Heart right ventricle (tissue), 16 donors: ENCODE measurements around the gene RANBP9. TPM values are rescaled to one million over a fixed set of nuclear protein-coding genes. Genes with fewer than 3 reads are reported as not detected.
A peak's percentile ranks its signal among the peaks of the same experiment; 100 is the strongest.

Experiments used
- ATAC-seq, 8 donors: fragments of 200-7000 bp; cut with Tn5 transposase; one replicate each; pipeline ENCODE4 v1.9.1; 2020; ENCODE audit warnings: mild to moderate bottlenecking in 8 of 8, moderate library complexity in 8 of 8, moderate number of reproducible peaks in 1 of 8
- DNase-seq, 2 donors: peaks; one replicate each; pipeline ENCODE4 v3.0.0-alpha.2; 2020
- H3K27ac ChIP-seq, 10 donors: fragments of 200-600 bp; sonication (generic) in 2 of 10; one replicate each; pipeline versions ENCODE4 v1.5.0 to v1.8.0; 2020 to 2022; ENCODE audit warnings: mild to moderate bottlenecking in 3 of 10
- H3K27me3 ChIP-seq, 7 donors: fragments of 200-600 bp; one replicate each; pipeline ENCODE4 v1.8.0; 2021 to 2022; ENCODE audit warnings: mild to moderate bottlenecking in 2 of 7
- H3K36me3 ChIP-seq, 9 donors: fragments of 200-600 bp; sonication (generic) in 1 of 9; one replicate each; pipeline versions ENCODE4 v1.5.0 to v1.8.0; 2020 to 2022; ENCODE audit warnings: mild to moderate bottlenecking in 2 of 9
- H3K4me1 ChIP-seq, 9 donors: fragments of 200-600 bp; sonication (generic) in 1 of 9; one replicate each; pipeline versions ENCODE4 v1.5.0 to v1.8.0; 2020 to 2022; ENCODE audit warnings: mild to moderate bottlenecking in 4 of 9
- H3K4me3 ChIP-seq, 10 donors: fragments of 200-600 bp; sonication (generic) in 2 of 10; one replicate each; pipeline versions ENCODE4 v1.5.0 to v1.8.0; 2020 to 2022; ENCODE audit warnings: mild to moderate bottlenecking in 7 of 10, moderate library complexity in 2 of 10
- H3K9me3 ChIP-seq, 11 donors: fragments of 200-600 bp in 10 of 11; sonication (generic) in 2 of 11; one replicate each; pipeline versions ENCODE4 v1.5.0 to v1.8.0; 2013 to 2022; ENCODE audit warnings: mild to moderate bottlenecking in 2 of 11, control low read depth in 1 of 11, moderate library complexity in 1 of 11
- CTCF ChIP-seq, 9 donors: fragments of 200-600 bp; sonication (generic) in 2 of 9; IDR thresholded peaks; one replicate each; pipeline versions ENCODE4 v1.5.0 to v1.8.0; 2021 to 2022; ENCODE audit warnings: antibody characterized with exemption in 9 of 9, mild to moderate bottlenecking in 5 of 9, moderate library complexity in 1 of 9
- WGBS, 2 donors: extraction: QIAGEN DNeasy Blood & Tissue Kit; methylation state at CpG; one replicate each; pipeline ENCODE4 v1.1.7; 2013; ENCODE audit warnings: inconsistent platforms in 1 of 2; 5-methylcytosine and 5-hydroxymethylcytosine counted together
- intact Hi-C, 10 donors: fragments of 100-400 bp; cut with DNase I; formaldehyde crosslinking; loops; one replicate each; pipeline versions ENCODE4 v1.11.1 to v1.14.2; 2022
- long read RNA-seq, 3 donors: library from polyadenylated mRNA; unstranded; transcript quantifications; one replicate each; pipeline ENCODE4 v2.0.0, GENCODE V29; 2020 to 2021
- polyA plus RNA-seq, 2 donors: library from polyadenylated mRNA; stranded (reverse); fragments of 200-250 nt; gene quantifications; one replicate each; pipeline ENCODE4 v1.2.3, GENCODE V29; 2013
- total RNA-seq, 10 donors: library from RNA; stranded (reverse); fragmentation: NEBNext Ultra II Directional in 3 of 10; extraction: Animal tissue kit (Norgen Biotek cat#: 25700) in 3 of 10; gene quantifications; one replicate each; pipeline versions ENCODE4 v1.2.1 to v1.2.4, GENCODE V29; 2021 to 2023
- donor health status: Arrhythmogenic right ventricular cardiomyopathy.
- donor health status: ischemic (EF 13 %, LVEDD 7.1; RV severe dilation, severe dysfunction).
- donor health status: healthy with polysubstance abuse.
- donor health status: DM: no; HTN: yes; CAD: no.
- donor health status: DM: no; HTN: no; CAD: no.
- donor health status: ischemic (EF 25% LVEDD 6.9; RV normal size, moderate dysfunction).
- donor health status: ischemic (EF 25% LVEDD 5.7; RV mildly dilated, moderate dysfunction).
- donor health status: healthy.
- donor health status: DM: yes; HTN: yes; CAD: no.
- donor health status: Ischemic cardiomyopathy.
- donor health status: ischemic (EF 35%, LVEDD 5.7; RV mildly dilated, moderate dysfunction).
- donor health status: nonischemic (EF 11% LVEDD 7.7; RV severe dilation, severe dysfunction).
- donor health status: DM: yes; HTN: yes; CAD: no.
- donor health status: PGD.
- donor health status: ischemic (EF 29% LVEDD 5.4; RV normal size, mild dysfunction).
- donor health status: nonischemic (EF 23%, LVEDD 6.1; RV moderate dilation, normal function).

RANBP9 gene
- total RNA-seq: 10 to 100 TPM; 29.4 to 41.6 (median 35.9) TPM
- 10 to 100 TPM; 10.0 to 17.2 TPM for polyA plus RNA-seq
- long read RNA-seq, donor 1, transcript RANBP9-201 (14 exons, 3,113 nt): major isoform, 30 of 41 reads
- long read RNA-seq, donor 1, partial matches to known transcripts: 3 of 41 reads
- long read RNA-seq, donor 1, other reads (novel, unspliced or antisense): 8 of 41 reads
- long read RNA-seq, donor 2, transcript RANBP9-201 (14 exons, 3,113 nt): major isoform, 39 of 53 reads
- long read RNA-seq, donor 2, partial matches to known transcripts: 3 of 53 reads
- long read RNA-seq, donor 2, other reads (novel, unspliced or antisense): 11 of 53 reads
- long read RNA-seq, donor 3, transcript RANBP9-201 (14 exons, 3,113 nt): major isoform, 20 of 39 reads
- long read RNA-seq, donor 3, partial matches to known transcripts: 5 of 39 reads
- long read RNA-seq, donor 3, other reads (novel, unspliced or antisense): 13 of 39 reads

DNA sequence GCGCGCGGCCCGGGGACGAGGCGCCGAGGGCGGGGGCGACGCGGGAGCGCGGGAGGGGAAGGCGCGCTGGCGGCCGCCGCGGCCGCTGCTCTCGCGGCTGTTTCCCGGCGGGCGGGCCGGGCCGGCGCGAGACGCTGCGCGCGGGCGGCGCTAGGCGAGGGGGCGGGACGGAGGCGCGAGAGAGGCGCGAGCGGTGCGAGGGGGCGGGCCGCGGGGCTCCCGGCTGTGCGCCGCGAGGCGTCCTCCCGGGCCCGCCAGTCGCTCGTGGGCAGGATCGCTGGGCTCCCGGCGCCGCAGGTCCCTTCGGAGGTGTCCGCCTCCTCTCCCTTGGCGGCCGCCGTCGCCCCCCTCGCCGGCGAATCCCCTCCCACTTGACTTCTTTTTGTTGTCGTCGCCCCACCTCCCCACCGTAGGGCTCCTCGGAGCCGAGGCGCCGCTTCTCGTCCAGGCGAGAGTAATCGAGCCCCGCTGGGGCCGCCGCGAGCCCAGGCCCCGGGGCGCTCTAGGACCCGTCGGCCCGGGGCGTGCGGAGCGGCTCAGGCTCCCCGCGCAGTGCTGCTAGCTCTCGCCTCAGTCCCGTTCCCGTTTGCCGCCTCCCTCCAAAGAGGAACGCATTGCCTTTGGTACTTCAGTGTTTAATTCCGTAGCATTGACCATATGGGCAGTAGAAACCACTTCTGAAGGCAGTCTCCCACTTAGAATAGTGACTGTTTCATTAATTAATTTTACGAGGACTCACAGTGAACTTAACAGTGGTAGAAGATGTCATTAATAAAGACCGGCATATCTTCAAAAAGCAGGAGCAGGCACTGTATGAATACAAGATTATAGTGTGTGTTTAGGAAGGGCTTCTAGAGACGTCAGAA lies at the start of gene RANBP9:
TSS of gene RANBP9 (minus strand) at position 103 of the 866 bp plus-strand sequence. CDS start 330 bp downstream, outside the sequence.
- peak in 1 of 9 donors; percentile 4 for TF ChIP-seq CTCF (IDR thresholded peaks at IDR 0.05)
- Histone ChIP-seq H3K27me3 (no peaks in the 10 kb centered on the region), H3K36me3 (no peaks in the 10 kb centered on the region), H3K9me3 (peaks cover 0 to 2% (median 0%) of the 10 kb centered on the region in 11 donors), H3K27ac (peak within 1 kb of the TSS; percentile 88 to 96 (median 93)), H3K4me1 (peaks cover 0 to 43% (median 36%) of the 10 kb centered on the region in 9 donors), H3K4me3 (peak within 1 kb of the TSS; percentile 57 to 88 (median 82))
- peak; percentile 88 to 89 for DNase-seq
- intact Hi-C loops: loop anchor here in 9 of 10 donors (2.0 to 10.0 kb wide), 10 partner anchors 50 to 103 kb away; partner anchors contain the start of genes NOL7 (in 3 of the 9) and MCUR1 (in 2 of the 9)
- peak; percentile 92 to 97 (median 94) for ATAC-seq
- WGBS, 2 donors: 0% methylated on average over 81 to 101 of the region's 102 CpGs

GRCh38 chr6:13760307-13761304 lies 49.0 kb upstream of the RANBP9 start:
- H3K4me1 ChIP-seq: peaks cover 0 to 34% (median 10%) of the 10 kb centered on the region in 9 donors
- intact Hi-C loops: loop anchor here in 2 of 10 donors (5.0 to 10.0 kb wide), 3 partner anchors 46 to 146 kb away; partner anchors contain the start of genes RANBP9 (in 2 of the 2) and NOL7 (in 1 of the 2)
- peak; percentile 62 to 86 (median 82) for ATAC-seq
- peak in 1 of 2 donors; percentile 28 for DNase-seq
- H3K27me3 ChIP-seq: no peaks in the 10 kb centered on the region
- H3K27ac ChIP-seq: peak overlapping the region in 1 of 10 donors; percentile 12
- H3K4me3 ChIP-seq: no peak overlapping the region
- TF ChIP-seq CTCF (IDR thresholded peaks at IDR 0.05): no peak
- H3K36me3 ChIP-seq: no peaks in the 10 kb centered on the region
- WGBS, 2 donors: 59 to 65% methylated on average over 11 of the region's 11 CpGs
- peaks cover 0 to 9% (median 0%) of the 10 kb centered on the region in 11 donors for H3K9me3 ChIP-seq

GRCh38 chr6:13759025-13759424 lies 47.4 kb upstream of the RANBP9 start:
- H3K4me3 ChIP-seq: no peak overlapping the region
- H3K27me3 ChIP-seq: no peaks in the 10 kb centered on the region
- TF ChIP-seq CTCF (IDR thresholded peaks at IDR 0.05): no peak
- peaks cover 0 to 34% (median 10%) of the 10 kb centered on the region in 9 donors for H3K4me1 ChIP-seq
- ATAC-seq: no peak
- intact Hi-C loops: no loop called here
- WGBS, 2 donors: 97% methylated on average over 6 of the region's 6 CpGs
- peaks cover 0 to 3% (median 0%) of the 10 kb centered on the region in 11 donors for H3K9me3 ChIP-seq
- no peak overlapping the region for H3K27ac ChIP-seq
- DNase-seq: no peak
- H3K36me3 ChIP-seq: no peaks in the 10 kb centered on the region
